HG02759 (cell line): ENCODE measurements around the gene NEGR1.
A peak's percentile ranks its signal among the peaks of the same experiment; 100 is the strongest.

Source experiments
- ATAC-seq: cut with Tn5 transposase; IDR thresholded peaks from one replicate; pipeline ENCODE4 v1.9.1; 2021; ENCODE audit warnings: mild to moderate bottlenecking, moderate library complexity; ENCODE audit not compliant: unreplicated experiment

The NEGR1 gene

GRCh38 chr1:71869326-71869725 lies 413.0 kb downstream of the NEGR1 start:
- no peak for ATAC-seq

- ATAC-seq = no peak
Observed at GRCh38 chr1:71862756-71863155, 419.6 kb downstream of the NEGR1 start.

- ATAC-seq = no peak
Observed at GRCh38 chr1:71861022-71861421, 421.3 kb downstream of the NEGR1 start.

GRCh38 chr1:71859806-71860205 lies 422.5 kb downstream of the NEGR1 start:
- ATAC-seq = no peak

GRCh38 chr1:71857862-71858261 lies 424.5 kb downstream of the NEGR1 start:
- no peak for ATAC-seq

- ATAC-seq = no peak
Observed at GRCh38 chr1:71853360-71853759, 429.0 kb downstream of the NEGR1 start.

- ATAC-seq = no peak
Observed at GRCh38 chr1:71850936-71851335, 431.4 kb downstream of the NEGR1 start.

- no peak for ATAC-seq
Observed at GRCh38 chr1:71850515-71850914, 431.8 kb downstream of the NEGR1 start.

- ATAC-seq = no peak
Observed at GRCh38 chr1:71843012-71843411, 439.3 kb downstream of the NEGR1 start.

- no peak for ATAC-seq
Observed at GRCh38 chr1:71839876-71840275, 442.5 kb downstream of the NEGR1 start.

- ATAC-seq = no peak
Observed at GRCh38 chr1:71836904-71837303, 445.4 kb downstream of the NEGR1 start.

- peak; percentile 71 for ATAC-seq
Observed at GRCh38 chr1:71835442-71835813, 446.9 kb downstream of the NEGR1 start.

GRCh38 chr1:71834601-71835441 lies 447.5 kb downstream of the NEGR1 start:
- ATAC-seq = peak; percentile 24

GRCh38 chr1:71831646-71832045 lies 450.7 kb downstream of the NEGR1 start:
- ATAC-seq = no peak

GRCh38 chr1:71829346-71829745 lies 453.0 kb downstream of the NEGR1 start:
- ATAC-seq = no peak

- no peak for ATAC-seq
Observed at GRCh38 chr1:71828431-71829012, 453.8 kb downstream of the NEGR1 start.

- no peak for ATAC-seq
Observed at GRCh38 chr1:71823708-71824305, 458.5 kb downstream of the NEGR1 start.

- no peak for ATAC-seq
Observed at GRCh38 chr1:71817028-71817427, 465.3 kb downstream of the NEGR1 start.

- ATAC-seq = no peak
Observed at GRCh38 chr1:71809085-71809484, 473.3 kb downstream of the NEGR1 start.

GRCh38 chr1:71804140-71804539 lies 478.2 kb downstream of the NEGR1 start:
- ATAC-seq = no peak

GRCh38 chr1:71796006-71796405 lies 486.3 kb downstream of the NEGR1 start:
- ATAC-seq = no peak

- no peak for ATAC-seq
Observed at GRCh38 chr1:71792264-71792663, 490.1 kb downstream of the NEGR1 start.
